Measurements from ENCODE around the gene LIMS4. TPM values are rescaled to one million over a fixed set of nuclear protein-coding genes. Genes with fewer than 3 reads are reported as not detected.
"Not testable (repeated sequence)": the region's sequence is repeated elsewhere in the genome, so short reads cannot be mapped to it uniquely, and the experiment has no call there.

LIMS4 gene
- total and polyA plus RNA-seq, 2 of the 8 experiments (the other 6 are each of a cell fraction or from before 2014, with no cell fraction given), result 0.44 TPM; not detected in 1

DNA sequence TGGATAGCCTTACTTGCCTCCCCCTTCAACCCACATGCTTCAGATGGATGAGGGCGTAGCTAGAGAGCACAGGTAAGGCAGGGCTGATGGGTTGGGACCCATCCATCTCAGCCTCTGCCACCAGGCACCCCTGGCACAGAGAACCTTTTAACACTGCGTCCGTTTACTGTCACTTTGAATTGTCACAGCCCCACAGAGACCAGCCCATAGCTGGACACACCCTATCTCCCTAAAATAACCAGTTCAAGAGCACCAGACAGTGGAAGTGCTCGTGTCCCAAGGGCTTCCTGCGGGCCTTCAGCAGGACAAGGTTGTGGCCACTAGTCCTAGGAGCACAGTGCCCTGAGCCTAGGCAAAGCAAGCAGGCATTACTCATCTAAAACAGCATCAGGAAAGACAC lies 76.6 kb downstream of the LIMS4 start:
- H2BK15ac ChIP-seq (ENCODE audit: low read length); H4K91ac ChIP-seq (replicated peaks; ENCODE audit: insufficient read length, low read length); H3K79me2 ChIP-seq (ENCODE audit: control insufficient read depth in 1 of 2, insufficient read depth in 2 of 2, low read length in 2 of 2); H3K27me3 ChIP-seq (replicated peaks in 1 of 4; ENCODE audit: control insufficient read depth in 3 of 4, extremely low read depth in 1 of 4, insufficient read depth in 3 of 4, low read length in 3 of 4); POLR2A ChIA-PET (ENCODE audit: partially characterized antibody); H2AFZ ChIP-seq (ENCODE audit: low read length); H3K27ac ChIP-seq (ENCODE audit: low read depth, low read length); CTCF ChIA-PET (ENCODE audit: partially characterized antibody); H3K36me3 ChIP-seq (ENCODE audit: control insufficient read depth in 2 of 4, insufficient read depth in 4 of 4, low read length in 3 of 4); H3K9ac ChIP-seq (replicated peaks in 1 of 4; ENCODE audit: extremely low read depth in 1 of 4, low read depth in 3 of 4, low read length in 3 of 4); H2BK5ac ChIP-seq (ENCODE audit: low read depth, low read length); H3K4me3 ChIP-seq (ENCODE audit: extremely low read depth in 1 of 4, insufficient read depth in 2 of 4, low read depth in 3 of 4, low read length in 4 of 4); H3K4ac ChIP-seq (replicated peaks; ENCODE audit: insufficient read length, low read depth, low read length); H3K14ac ChIP-seq (ENCODE audit: insufficient read length); H3K9me3 ChIP-seq (ENCODE audit: insufficient read depth in 2 of 2, low read depth in 1 of 2, low read length in 1 of 2); H4K5ac ChIP-seq (ENCODE audit: insufficient read length, low read depth, low read length); H3K4me1 ChIP-seq (replicated peaks in 1 of 4; ENCODE audit: control insufficient read depth in 3 of 4, insufficient read depth in 4 of 4, low read length in 3 of 4); H2AK5ac ChIP-seq (ENCODE audit: low read depth, low read length); H3K23ac ChIP-seq (ENCODE audit: insufficient read length); H2BK120ac ChIP-seq (replicated peaks; ENCODE audit: low read depth, low read length); H3K18ac ChIP-seq (ENCODE audit: extremely low read depth, low read length); H3K23me2 ChIP-seq (ENCODE audit: low read depth, low read length); H4K8ac ChIP-seq (ENCODE audit: extremely low read depth, insufficient read depth, low read length); H2BK20ac ChIP-seq (ENCODE audit: low read length); H3K4me2 ChIP-seq (ENCODE audit: insufficient read depth in 1 of 2, low read depth in 2 of 2, low read length in 2 of 2); H3K79me1 ChIP-seq (ENCODE audit: low read depth, low read length); H2BK12ac ChIP-seq (ENCODE audit: low read depth, low read length); FAIRE-seq; H3K56ac ChIP-seq (replicated peaks; ENCODE audit: insufficient read length, low read depth, low read length); H4K20me1 ChIP-seq (replicated peaks in 1 of 2; ENCODE audit: control insufficient read depth in 1 of 2, insufficient read depth in 2 of 2, low read length in 2 of 2); DNase-seq (ENCODE audit: low read depth in 1 of 2, low spot score in 2 of 2): not testable (repeated sequence)
- no CpG with 5 or more reads among the region's 5 CpGs for WGBS, 2 experiments (ENCODE audit: extremely low coverage in 1 of 2, insufficient coverage in 1 of 2, insufficient read length in 1 of 2, insufficient replicate concordance in 2 of 2, low coverage in 1 of 2, low lambda C conversion rate in 2 of 2, missing lambda C conversion rate in 1 of 2)

Small RNA genes within 50 kb of the gene (small RNA-seq; reads per million reads assigned to genes)
- gene AC108938.1 (ENCODE audit: insufficient read depth), result not detected

Other genes starting within 250 kb of the LIMS4 start
- gene RGPD6, start 104.4 kb upstream of the LIMS4 start, total RNA-seq (2021; fragmentation: NEBNext Ultra II Directional; extraction: Animal tissue kit (Norgen Biotek cat#: 25700)), result 15.0 and 15.3 TPM in 2 replicates
- 2.2 and 4.9 TPM in 2 replicates for gene RGPD6, start 104.4 kb upstream of the LIMS4 start, polyA plus RNA-seq (2011; rRNA removed)
- 113 and 118 TPM in 2 replicates for gene BUB1, start 205.2 kb upstream of the LIMS4 start, total RNA-seq (2021; fragmentation: NEBNext Ultra II Directional; extraction: Animal tissue kit (Norgen Biotek cat#: 25700))
- gene BUB1, start 205.2 kb upstream of the LIMS4 start, polyA plus RNA-seq (2011; rRNA removed), result 37.6 and 48.4 TPM in 2 replicates

Measured in H1 (cell line).